ENCODE data around the gene PPM1J.

The PPM1J gene

GRCh38 chr1:112698366-112699310 is 16.5 kb downstream of the PPM1J start:
- H3K27me3 ChIP-seq (ENCODE audit: insufficient read depth, insufficient read length): no peaks in the 10 kb centered on the region
- H3K4me1 ChIP-seq (ENCODE audit: insufficient read depth, insufficient read length): peaks cover 47% of the 10 kb centered on the region
- no peak for TF ChIP-seq YY1 (IDR thresholded peaks at IDR 0.05; ENCODE audit: insufficient read depth, insufficient read length)
- no peak for TF ChIP-seq SUZ12 (IDR thresholded peaks at IDR 0.05; ENCODE audit: extremely low read depth, insufficient read depth, insufficient read length)
- H3K36me3 ChIP-seq (ENCODE audit: insufficient read depth, insufficient read length, low read length): peaks cover 93% of the 10 kb centered on the region
- DNase-seq (ENCODE audit: low read depth, low spot score): no peak
- no peaks in the 10 kb centered on the region for H3K9me3 ChIP-seq (ENCODE audit: insufficient read depth, low read length)
- H3K4me3 ChIP-seq (ENCODE audit: insufficient read length, low read depth): no peak overlapping the region
- H3K9ac ChIP-seq (ENCODE audit: insufficient read length, low read depth): peak overlapping the region; percentile 39

- DNase-seq (ENCODE audit: low read depth, low spot score): no peak
- H3K27me3 ChIP-seq (ENCODE audit: insufficient read depth, insufficient read length): no peaks in the 10 kb centered on the region
- TF ChIP-seq ZNF274 (IDR thresholded peaks at IDR 0.05; ENCODE audit: low read depth, low read length): no peak
- no peak for TF ChIP-seq SUZ12 (IDR thresholded peaks at IDR 0.05; ENCODE audit: extremely low read depth, insufficient read depth, insufficient read length)
- no peak for TF ChIP-seq YY1 (IDR thresholded peaks at IDR 0.05; ENCODE audit: insufficient read depth, insufficient read length)
- no peaks in the 10 kb centered on the region for H3K9me3 ChIP-seq (ENCODE audit: insufficient read depth, low read length)
- no peak overlapping the region for H3K9ac ChIP-seq (ENCODE audit: insufficient read length, low read depth)
- H3K36me3 ChIP-seq (ENCODE audit: insufficient read depth, insufficient read length, low read length): peaks cover 93% of the 10 kb centered on the region
- peaks cover 44% of the 10 kb centered on the region for H3K4me1 ChIP-seq (ENCODE audit: insufficient read depth, insufficient read length)
- no peak overlapping the region for H3K4me3 ChIP-seq (ENCODE audit: insufficient read length, low read depth)
These were observed 17.3 kb downstream of the PPM1J start for GRCh38 chr1:112697781-112698201.

- Histone ChIP-seq H3K4me1 (ENCODE audit: insufficient read depth, insufficient read length) (peaks cover 38% of the 10 kb centered on the region), H3K4me3 (ENCODE audit: insufficient read length, low read depth) (no peak overlapping the region), H3K9ac (ENCODE audit: insufficient read length, low read depth) (peak overlapping the region; percentile 6), H3K9me3 (ENCODE audit: insufficient read depth, low read length) (no peaks in the 10 kb centered on the region), H3K36me3 (ENCODE audit: insufficient read depth, insufficient read length, low read length) (peaks cover 93% of the 10 kb centered on the region), H3K27me3 (ENCODE audit: insufficient read depth, insufficient read length) (no peaks in the 10 kb centered on the region)
- TF ChIP-seq ZNF274 (IDR thresholded peaks at IDR 0.05; ENCODE audit: low read depth, low read length): no peak
- no peak for TF ChIP-seq SUZ12 (IDR thresholded peaks at IDR 0.05; ENCODE audit: extremely low read depth, insufficient read depth, insufficient read length)
- DNase-seq (ENCODE audit: low read depth, low spot score): no peak
These were observed 18.4 kb downstream of the PPM1J start for GRCh38 chr1:112696578-112697314.

GRCh38 chr1:112695276-112695675 is 19.9 kb downstream of the PPM1J start:
- H3K9ac ChIP-seq (ENCODE audit: insufficient read length, low read depth): no peak overlapping the region
- no peaks in the 10 kb centered on the region for H3K9me3 ChIP-seq (ENCODE audit: insufficient read depth, low read length)
- TF ChIP-seq SUZ12 (IDR thresholded peaks at IDR 0.05; ENCODE audit: extremely low read depth, insufficient read depth, insufficient read length) (no peak), ZNF274 (IDR thresholded peaks at IDR 0.05; ENCODE audit: low read depth, low read length) (no peak), YY1 (IDR thresholded peaks at IDR 0.05; ENCODE audit: insufficient read depth, insufficient read length) (no peak)
- no peak overlapping the region for H3K4me3 ChIP-seq (ENCODE audit: insufficient read length, low read depth)
- peaks cover 26% of the 10 kb centered on the region for H3K4me1 ChIP-seq (ENCODE audit: insufficient read depth, insufficient read length)
- peaks cover 95% of the 10 kb centered on the region for H3K36me3 ChIP-seq (ENCODE audit: insufficient read depth, insufficient read length, low read length)
- H3K27me3 ChIP-seq (ENCODE audit: insufficient read depth, insufficient read length): no peaks in the 10 kb centered on the region
- DNase-seq (ENCODE audit: low read depth, low spot score): no peak

- TF ChIP-seq SUZ12 (IDR thresholded peaks at IDR 0.05; ENCODE audit: extremely low read depth, insufficient read depth, insufficient read length): no peak
- no peak for TF ChIP-seq ZNF274 (IDR thresholded peaks at IDR 0.05; ENCODE audit: low read depth, low read length)
- TF ChIP-seq YY1 (IDR thresholded peaks at IDR 0.05; ENCODE audit: insufficient read depth, insufficient read length): no peak
- Histone ChIP-seq H3K4me3 (ENCODE audit: insufficient read length, low read depth) (no peak overlapping the region), H3K4me1 (ENCODE audit: insufficient read depth, insufficient read length) (peaks cover 18% of the 10 kb centered on the region), H3K9ac (ENCODE audit: insufficient read length, low read depth) (no peak overlapping the region), H3K27me3 (ENCODE audit: insufficient read depth, insufficient read length) (no peaks in the 10 kb centered on the region), H3K36me3 (ENCODE audit: insufficient read depth, insufficient read length, low read length) (peaks cover 95% of the 10 kb centered on the region), H3K9me3 (ENCODE audit: insufficient read depth, low read length) (no peaks in the 10 kb centered on the region)
- DNase-seq (ENCODE audit: low read depth, low spot score): no peak
These were observed 20.7 kb downstream of the PPM1J start for GRCh38 chr1:112694363-112694929.

GRCh38 chr1:112693821-112694220 is 21.3 kb downstream of the PPM1J start:
- TF ChIP-seq YY1 (IDR thresholded peaks at IDR 0.05; ENCODE audit: insufficient read depth, insufficient read length): no peak
- no peak for TF ChIP-seq SUZ12 (IDR thresholded peaks at IDR 0.05; ENCODE audit: extremely low read depth, insufficient read depth, insufficient read length)
- no peak for TF ChIP-seq ZNF274 (IDR thresholded peaks at IDR 0.05; ENCODE audit: low read depth, low read length)
- Histone ChIP-seq H3K27me3 (ENCODE audit: insufficient read depth, insufficient read length) (no peaks in the 10 kb centered on the region), H3K9ac (ENCODE audit: insufficient read length, low read depth) (no peak overlapping the region), H3K4me1 (ENCODE audit: insufficient read depth, insufficient read length) (peaks cover 12% of the 10 kb centered on the region), H3K36me3 (ENCODE audit: insufficient read depth, insufficient read length, low read length) (peaks cover 94% of the 10 kb centered on the region), H3K4me3 (ENCODE audit: insufficient read length, low read depth) (no peak overlapping the region), H3K9me3 (ENCODE audit: insufficient read depth, low read length) (no peaks in the 10 kb centered on the region)
- no peak for DNase-seq (ENCODE audit: low read depth, low spot score)

GRCh38 chr1:112692681-112693080 is 22.5 kb downstream of the PPM1J start:
- no peak overlapping the region for H3K4me3 ChIP-seq (ENCODE audit: insufficient read length, low read depth)
- TF ChIP-seq SUZ12 (IDR thresholded peaks at IDR 0.05; ENCODE audit: extremely low read depth, insufficient read depth, insufficient read length) (no peak), ZNF274 (IDR thresholded peaks at IDR 0.05; ENCODE audit: low read depth, low read length) (no peak)
- no peak overlapping the region for H3K9ac ChIP-seq (ENCODE audit: insufficient read length, low read depth)
- H3K36me3 ChIP-seq (ENCODE audit: insufficient read depth, insufficient read length, low read length): peaks cover 93% of the 10 kb centered on the region
- no peaks in the 10 kb centered on the region for H3K27me3 ChIP-seq (ENCODE audit: insufficient read depth, insufficient read length)
- H3K9me3 ChIP-seq (ENCODE audit: insufficient read depth, low read length): no peaks in the 10 kb centered on the region
- peaks cover under 1% of the 10 kb centered on the region for H3K4me1 ChIP-seq (ENCODE audit: insufficient read depth, insufficient read length)
- no peak for DNase-seq (ENCODE audit: low read depth, low spot score)
